H1 (cell line): Measurements from ENCODE around the gene ZNF74. TPM values are rescaled to one million over a fixed set of nuclear protein-coding genes. Genes with fewer than 3 reads are reported as not detected.

Experiments
- BCL11A ChIP-seq, 2 experiments: IDR thresholded peaks; one replicate each; pipeline ENCODE4 v1.6.1; 2011; ENCODE audit warnings: low read depth in 2 of 2, low read length in 2 of 2, mild to moderate bottlenecking in 2 of 2
- EGR1 ChIP-seq: IDR thresholded peaks from 2 replicates; pipeline ENCODE4 v1.6.1; 2011; ENCODE audit warnings: low read depth, low read length, borderline replicate concordance
- GABPA ChIP-seq: IDR thresholded peaks from 2 replicates; pipeline ENCODE4 v1.6.1; 2011; ENCODE audit warnings: mild to moderate bottlenecking, low read length, moderate library complexity, borderline replicate concordance; ENCODE audit not compliant: insufficient read depth
- NRF1 ChIP-seq: IDR thresholded peaks from 2 replicates; pipeline ENCODE4 v1.6.1; 2011; ENCODE audit warnings: mild to moderate bottlenecking, low read depth, low read length, improper control_type of control experiment
- RAD21 ChIP-seq, 2 experiments: IDR thresholded peaks in 1 of 2; conservative IDR thresholded peaks in 1 of 2; 2 replicates each; pipeline ENCODE4 v1.6.1; 2011; ENCODE audit warnings: low read depth in 2 of 2, low read length in 2 of 2, improper control_type of control experiment in 1 of 2, inconsistent platforms in 1 of 2, mild to moderate bottlenecking in 1 of 2, moderate library complexity in 1 of 2
- SRF ChIP-seq: IDR thresholded peaks from 2 replicates; pipeline ENCODE4 v1.6.1; 2011; ENCODE audit warnings: mild to moderate bottlenecking, low read depth, low read length, moderate library complexity
- TAF7 ChIP-seq: optimal IDR thresholded peaks from 2 replicates; pipeline ENCODE3; 2011; ENCODE audit warnings: low read depth, mild to moderate bottlenecking, inconsistent platforms, low read length, moderate library complexity, borderline replicate concordance
- TCF12 ChIP-seq: IDR thresholded peaks from 2 replicates; pipeline ENCODE4 v1.6.1; 2011; ENCODE audit warnings: low read depth, mild to moderate bottlenecking, low read length
- polyA plus RNA-seq, 7 experiments: library from polyadenylated mRNA; depleted of rRNA in 3 of 7; stranded (reverse) in 5 of 7; unstranded in 2 of 7; fragments of >200 nt in 5 of 7; fragments of 200-250 nt in 2 of 7; gene quantifications; 1 replicate in 5 of 7; 2 replicates in 1 of 7; 4 replicates in 1 of 7; pipeline versions ENCODE4 v1.2.1 to v1.2.3, GENCODE V29; 2011 to 2013; ENCODE audit warnings: missing spikeins in 2 of 7, mixed read lengths in 2 of 7
- total RNA-seq: library from RNA; stranded (reverse); fragmentation: NEBNext Ultra II Directional; extraction: Animal tissue kit (Norgen Biotek cat#: 25700); gene quantifications from 2 replicates; pipeline ENCODE4 v1.2.1, GENCODE V29; 2021
- TF ChIP-seq, protein P1 (sequence below): fragments of 300-600 bp; sonication (generic); IDR thresholded peaks from 2 replicates; pipeline ENCODE4 v1.7.1; 2012; ENCODE audit warnings: low read length, moderate library complexity, mild to moderate bottlenecking, inconsistent platforms; ENCODE audit not compliant: insufficient replicate concordance

The ZNF74 gene
- total and polyA plus RNA-seq, 2 of the 8 experiments (the other 6 are each of a cell fraction or from before 2014, with no cell fraction given): 29.7 to 45.7 TPM

DNA sequence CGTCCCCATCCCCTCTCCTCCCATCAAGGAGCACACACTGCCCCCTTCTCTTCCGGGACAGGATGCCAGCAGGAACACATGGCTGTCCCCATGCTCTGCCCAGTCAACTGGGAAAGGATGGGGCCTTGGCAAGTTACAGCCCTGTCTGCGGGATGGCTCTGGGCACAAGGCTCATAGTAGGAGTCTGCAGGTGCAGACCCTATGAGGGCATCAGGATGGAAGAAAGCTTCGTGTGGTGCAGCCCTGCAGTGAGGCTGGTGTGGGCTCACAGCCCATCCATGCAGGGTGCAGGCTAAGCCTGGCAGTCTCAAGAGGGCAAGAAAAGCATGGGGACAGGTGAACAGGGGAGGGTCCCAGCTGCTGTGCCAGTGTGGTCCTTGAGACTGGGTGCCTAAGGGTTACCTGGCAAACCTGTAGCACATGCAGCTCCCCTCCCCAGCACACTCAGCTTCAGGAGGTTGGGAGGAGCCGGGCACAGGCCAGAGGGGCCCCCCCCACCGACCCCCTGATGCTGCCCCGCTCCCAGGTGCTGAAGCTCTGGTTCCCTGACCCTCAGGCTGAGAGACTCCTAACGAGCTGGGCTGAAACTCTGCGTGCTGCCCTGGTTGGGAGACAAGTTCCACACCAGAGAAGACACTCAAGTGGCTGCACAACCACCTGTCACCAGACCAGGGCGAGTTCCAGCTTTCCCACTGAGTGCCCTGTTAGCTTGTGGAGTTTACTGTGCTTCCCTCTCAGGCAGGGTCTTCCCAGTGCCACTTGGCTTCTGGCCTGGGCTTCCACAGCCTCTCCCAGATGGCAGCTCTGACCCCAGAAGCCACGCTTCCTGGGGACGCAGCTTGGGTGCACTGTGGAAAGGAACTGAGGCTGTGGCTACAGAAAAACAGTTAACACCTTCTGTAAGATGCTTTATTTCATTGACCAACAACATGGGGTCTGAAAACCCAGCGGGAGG is 47.0 kb downstream of the ZNF74 start (continued):
- TF ChIP-seq, protein P1, sequence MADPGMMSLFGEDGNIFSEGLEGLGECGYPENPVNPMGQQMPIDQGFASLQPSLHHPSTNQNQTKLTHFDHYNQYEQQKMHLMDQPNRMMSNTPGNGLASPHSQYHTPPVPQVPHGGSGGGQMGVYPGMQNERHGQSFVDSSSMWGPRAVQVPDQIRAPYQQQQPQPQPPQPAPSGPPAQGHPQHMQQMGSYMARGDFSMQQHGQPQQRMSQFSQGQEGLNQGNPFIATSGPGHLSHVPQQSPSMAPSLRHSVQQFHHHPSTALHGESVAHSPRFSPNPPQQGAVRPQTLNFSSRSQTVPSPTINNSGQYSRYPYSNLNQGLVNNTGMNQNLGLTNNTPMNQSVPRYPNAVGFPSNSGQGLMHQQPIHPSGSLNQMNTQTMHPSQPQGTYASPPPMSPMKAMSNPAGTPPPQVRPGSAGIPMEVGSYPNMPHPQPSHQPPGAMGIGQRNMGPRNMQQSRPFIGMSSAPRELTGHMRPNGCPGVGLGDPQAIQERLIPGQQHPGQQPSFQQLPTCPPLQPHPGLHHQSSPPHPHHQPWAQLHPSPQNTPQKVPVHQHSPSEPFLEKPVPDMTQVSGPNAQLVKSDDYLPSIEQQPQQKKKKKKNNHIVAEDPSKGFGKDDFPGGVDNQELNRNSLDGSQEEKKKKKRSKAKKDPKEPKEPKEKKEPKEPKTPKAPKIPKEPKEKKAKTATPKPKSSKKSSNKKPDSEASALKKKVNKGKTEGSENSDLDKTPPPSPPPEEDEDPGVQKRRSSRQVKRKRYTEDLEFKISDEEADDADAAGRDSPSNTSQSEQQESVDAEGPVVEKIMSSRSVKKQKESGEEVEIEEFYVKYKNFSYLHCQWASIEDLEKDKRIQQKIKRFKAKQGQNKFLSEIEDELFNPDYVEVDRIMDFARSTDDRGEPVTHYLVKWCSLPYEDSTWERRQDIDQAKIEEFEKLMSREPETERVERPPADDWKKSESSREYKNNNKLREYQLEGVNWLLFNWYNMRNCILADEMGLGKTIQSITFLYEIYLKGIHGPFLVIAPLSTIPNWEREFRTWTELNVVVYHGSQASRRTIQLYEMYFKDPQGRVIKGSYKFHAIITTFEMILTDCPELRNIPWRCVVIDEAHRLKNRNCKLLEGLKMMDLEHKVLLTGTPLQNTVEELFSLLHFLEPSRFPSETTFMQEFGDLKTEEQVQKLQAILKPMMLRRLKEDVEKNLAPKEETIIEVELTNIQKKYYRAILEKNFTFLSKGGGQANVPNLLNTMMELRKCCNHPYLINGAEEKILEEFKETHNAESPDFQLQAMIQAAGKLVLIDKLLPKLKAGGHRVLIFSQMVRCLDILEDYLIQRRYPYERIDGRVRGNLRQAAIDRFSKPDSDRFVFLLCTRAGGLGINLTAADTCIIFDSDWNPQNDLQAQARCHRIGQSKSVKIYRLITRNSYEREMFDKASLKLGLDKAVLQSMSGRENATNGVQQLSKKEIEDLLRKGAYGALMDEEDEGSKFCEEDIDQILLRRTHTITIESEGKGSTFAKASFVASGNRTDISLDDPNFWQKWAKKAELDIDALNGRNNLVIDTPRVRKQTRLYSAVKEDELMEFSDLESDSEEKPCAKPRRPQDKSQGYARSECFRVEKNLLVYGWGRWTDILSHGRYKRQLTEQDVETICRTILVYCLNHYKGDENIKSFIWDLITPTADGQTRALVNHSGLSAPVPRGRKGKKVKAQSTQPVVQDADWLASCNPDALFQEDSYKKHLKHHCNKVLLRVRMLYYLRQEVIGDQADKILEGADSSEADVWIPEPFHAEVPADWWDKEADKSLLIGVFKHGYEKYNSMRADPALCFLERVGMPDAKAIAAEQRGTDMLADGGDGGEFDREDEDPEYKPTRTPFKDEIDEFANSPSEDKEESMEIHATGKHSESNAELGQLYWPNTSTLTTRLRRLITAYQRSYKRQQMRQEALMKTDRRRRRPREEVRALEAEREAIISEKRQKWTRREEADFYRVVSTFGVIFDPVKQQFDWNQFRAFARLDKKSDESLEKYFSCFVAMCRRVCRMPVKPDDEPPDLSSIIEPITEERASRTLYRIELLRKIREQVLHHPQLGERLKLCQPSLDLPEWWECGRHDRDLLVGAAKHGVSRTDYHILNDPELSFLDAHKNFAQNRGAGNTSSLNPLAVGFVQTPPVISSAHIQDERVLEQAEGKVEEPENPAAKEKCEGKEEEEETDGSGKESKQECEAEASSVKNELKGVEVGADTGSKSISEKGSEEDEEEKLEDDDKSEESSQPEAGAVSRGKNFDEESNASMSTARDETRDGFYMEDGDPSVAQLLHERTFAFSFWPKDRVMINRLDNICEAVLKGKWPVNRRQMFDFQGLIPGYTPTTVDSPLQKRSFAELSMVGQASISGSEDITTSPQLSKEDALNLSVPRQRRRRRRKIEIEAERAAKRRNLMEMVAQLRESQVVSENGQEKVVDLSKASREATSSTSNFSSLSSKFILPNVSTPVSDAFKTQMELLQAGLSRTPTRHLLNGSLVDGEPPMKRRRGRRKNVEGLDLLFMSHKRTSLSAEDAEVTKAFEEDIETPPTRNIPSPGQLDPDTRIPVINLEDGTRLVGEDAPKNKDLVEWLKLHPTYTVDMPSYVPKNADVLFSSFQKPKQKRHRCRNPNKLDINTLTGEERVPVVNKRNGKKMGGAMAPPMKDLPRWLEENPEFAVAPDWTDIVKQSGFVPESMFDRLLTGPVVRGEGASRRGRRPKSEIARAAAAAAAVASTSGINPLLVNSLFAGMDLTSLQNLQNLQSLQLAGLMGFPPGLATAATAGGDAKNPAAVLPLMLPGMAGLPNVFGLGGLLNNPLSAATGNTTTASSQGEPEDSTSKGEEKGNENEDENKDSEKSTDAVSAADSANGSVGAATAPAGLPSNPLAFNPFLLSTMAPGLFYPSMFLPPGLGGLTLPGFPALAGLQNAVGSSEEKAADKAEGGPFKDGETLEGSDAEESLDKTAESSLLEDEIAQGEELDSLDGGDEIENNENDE: no peak
- TF ChIP-seq NRF1: no peak
- no peak for TF ChIP-seq SRF
- TF ChIP-seq RAD21 (IDR thresholded peaks at IDR 0.05 in 1 of 2, conservative IDR thresholded peaks at IDR 0.05 in 1 of 2; ENCODE audit: low read depth in 2 of 2, low read length in 2 of 2): no peak
- no peak for TF ChIP-seq EGR1
- TF ChIP-seq GABPA: no peak
- TF ChIP-seq TCF12: no peak
- no peak for TF ChIP-seq BCL11A (IDR thresholded peaks at IDR 0.05; ENCODE audit: low read depth in 2 of 2, low read length in 2 of 2)
- no peak for TF ChIP-seq TAF7
